Glomerular visceral epithelial cell (primary cell): ENCODE results near the gene BMP7.

Experiments used
- DNase-seq: peaks from one replicate; pipeline ENCODE4 v3.0.0-alpha.2; 2016; ENCODE audit errors: extremely low spot score

Gene BMP7

GRCh38 chr20:57225830-57226229 lies 40.6 kb downstream of the BMP7 start:
- no peak for DNase-seq

GRCh38 chr20:57225197-57225733 lies 41.2 kb downstream of the BMP7 start:
- no peak for DNase-seq

- no peak for DNase-seq
Observed at GRCh38 chr20:57224641-57225138, 41.8 kb downstream of the BMP7 start.

- DNase-seq = no peak
Observed at GRCh38 chr20:57223648-57224489, 42.6 kb downstream of the BMP7 start.

GRCh38 chr20:57222631-57222950 lies 43.9 kb downstream of the BMP7 start:
- DNase-seq = no peak

- DNase-seq = no peak
Observed at GRCh38 chr20:57221916-57222630, 44.4 kb downstream of the BMP7 start.

GRCh38 chr20:57220337-57221145 lies 45.9 kb downstream of the BMP7 start:
- no peak for DNase-seq

- no peak for DNase-seq
Observed at GRCh38 chr20:57219071-57219677, 47.3 kb downstream of the BMP7 start.

- no peak for DNase-seq
Observed at GRCh38 chr20:57218489-57218888, 48.0 kb downstream of the BMP7 start.

- DNase-seq = no peak
Observed at GRCh38 chr20:57217802-57218201, 48.6 kb downstream of the BMP7 start.

- DNase-seq = no peak
Observed at GRCh38 chr20:57216669-57217068, 49.8 kb downstream of the BMP7 start.

- DNase-seq = peak; percentile 7
Observed at GRCh38 chr20:57215826-57216471, 50.5 kb downstream of the BMP7 start.

GRCh38 chr20:57215426-57215825 lies 51.0 kb downstream of the BMP7 start:
- no peak for DNase-seq

GRCh38 chr20:57214948-57215347 lies 51.5 kb downstream of the BMP7 start:
- no peak for DNase-seq

- no peak for DNase-seq
Observed at GRCh38 chr20:57214427-57214826, 52.0 kb downstream of the BMP7 start.

- no peak for DNase-seq
Observed at GRCh38 chr20:57213924-57214323, 52.5 kb downstream of the BMP7 start.

- no peak for DNase-seq
Observed at GRCh38 chr20:57213291-57213690, 53.1 kb downstream of the BMP7 start.

GRCh38 chr20:57212534-57213276 lies 53.7 kb downstream of the BMP7 start:
- peak; percentile 92 for DNase-seq

- no peak for DNase-seq
Observed at GRCh38 chr20:57211908-57212533, 54.4 kb downstream of the BMP7 start.

- DNase-seq = no peak
Observed at GRCh38 chr20:57211406-57211805, 55.0 kb downstream of the BMP7 start.
